ENCODE data around the gene CCL28. TPM values are rescaled to one million over a fixed set of nuclear protein-coding genes. Genes with fewer than 3 reads are reported as not detected.
"Not testable (repeated sequence)": the region's sequence is repeated elsewhere in the genome, so short reads cannot be mapped to it uniquely, and the experiment has no call there.

CCL28 gene
- 3.6 TPM for total RNA-seq (ENCODE audit: insufficient read depth, low replicate concordance)

GRCh38 chr5:43412156-43412555 lies at the start of gene CCL28:
Gene CCL28 (minus strand): TSS chr5:43412391. CDS start chr5:43412316, 75 bp downstream.
- no peak for DNase-seq (ENCODE audit: low spot score)

- DNase-seq (ENCODE audit: low spot score), result no peak
Measured at GRCh38 chr5:43461066-43461465, 48.9 kb upstream of the CCL28 start.

GRCh38 chr5:43456556-43456955 lies 44.4 kb upstream of the CCL28 start:
- DNase-seq (ENCODE audit: low spot score), result no peak

- not testable (repeated sequence) for DNase-seq (ENCODE audit: low spot score)
Measured at GRCh38 chr5:43441575-43441974, 29.4 kb upstream of the CCL28 start.

- DNase-seq (ENCODE audit: low spot score), result no peak
Measured at GRCh38 chr5:43437062-43437660, 25.0 kb upstream of the CCL28 start.

- DNase-seq (ENCODE audit: low spot score), result no peak
Measured at GRCh38 chr5:43433382-43433781, 21.2 kb upstream of the CCL28 start.

GRCh38 chr5:43432486-43433375 lies 20.5 kb upstream of the CCL28 start:
- DNase-seq (ENCODE audit: low spot score), result peak; percentile 4

GRCh38 chr5:43429706-43430105 lies 17.5 kb upstream of the CCL28 start:
- no peak for DNase-seq (ENCODE audit: low spot score)

- DNase-seq (ENCODE audit: low spot score), result no peak
Measured at GRCh38 chr5:43429016-43429415, 16.8 kb upstream of the CCL28 start.

- no peak for DNase-seq (ENCODE audit: low spot score)
Measured at GRCh38 chr5:43427306-43427705, 15.1 kb upstream of the CCL28 start.

GRCh38 chr5:43425983-43426382 lies 13.8 kb upstream of the CCL28 start:
- no peak for DNase-seq (ENCODE audit: low spot score)

- not testable (repeated sequence) for DNase-seq (ENCODE audit: low spot score)
Measured at GRCh38 chr5:43423086-43423485, 10.9 kb upstream of the CCL28 start.

- peak; percentile 32 for DNase-seq (ENCODE audit: low spot score)
Measured at GRCh38 chr5:43422143-43422542, 10.0 kb upstream of the CCL28 start.

- DNase-seq (ENCODE audit: low spot score), result no peak
Measured at GRCh38 chr5:43421450-43422133, 9.4 kb upstream of the CCL28 start.

- no peak for DNase-seq (ENCODE audit: low spot score)
Measured at GRCh38 chr5:43420241-43420640, 8.1 kb upstream of the CCL28 start.

- DNase-seq (ENCODE audit: low spot score), result no peak
Measured at GRCh38 chr5:43418561-43418960, 6.4 kb upstream of the CCL28 start.

- no peak for DNase-seq (ENCODE audit: low spot score)
Measured at GRCh38 chr5:43416803-43417394, 4.7 kb upstream of the CCL28 start.

GRCh38 chr5:43415935-43416802 lies 4.0 kb upstream of the CCL28 start:
- DNase-seq (ENCODE audit: low spot score), result no peak

GRCh38 chr5:43413966-43414365 lies 1.8 kb upstream of the CCL28 start:
- no peak for DNase-seq (ENCODE audit: low spot score)

- no peak for DNase-seq (ENCODE audit: low spot score)
Measured at GRCh38 chr5:43412644-43413043, 453 bp upstream of the CCL28 start.

GRCh38 chr5:43411495-43411894 lies 696 bp downstream of the CCL28 start:
- DNase-seq (ENCODE audit: low spot score), result no peak

All from umbilical cord (tissue), 2 donors.